Lower leg skin (tissue), 4 donors: ENCODE measurements around the gene FKBP5. TPM values are rescaled to one million over a fixed set of nuclear protein-coding genes. Genes with fewer than 3 reads are reported as not detected.

Experiments
- DNase-seq, 2 donors: peaks; one replicate each; pipeline ENCODE4 v3.0.0-alpha.2; 2019; ENCODE audit warnings: low spot score in 2 of 2
- H3K4me3 ChIP-seq: fragments of 200-600 bp; sonication (generic); 2 replicates; pipeline ENCODE4 v1.5.1; 2017; ENCODE audit warnings: mild to moderate bottlenecking, low read depth; ENCODE audit not compliant: poor library complexity, severe bottlenecking
- POLR2A ChIP-seq, 2 donors: fragments of 450-650 bp; IDR thresholded peaks; one replicate each; pipeline ENCODE4 v1.6.1; 2016 to 2017; ENCODE audit warnings: antibody characterized with exemption in 2 of 2, mild to moderate bottlenecking in 1 of 2, moderate library complexity in 1 of 2
- WGBS, 2 donors: methylation state at CpG; one replicate each; pipeline ENCODE4 v1.1.5; 2018; 5-methylcytosine and 5-hydroxymethylcytosine counted together
- intact Hi-C: fragments of 100-400 bp; cut with DNase I; formaldehyde crosslinking; loops from one replicate; pipeline ENCODE4 v1.15.0; 2023; ENCODE audit warnings: low total_unique reads
- total RNA-seq, 4 donors: library from RNA; depleted of rRNA; stranded (reverse); fragments of >200 nt; gene quantifications; one replicate each; pipeline ENCODE4 v1.1.0, GENCODE V29; 2016
- TF ChIP-seq, protein P1 (sequence below), 3 donors: fragments of 450-650 bp; IDR thresholded peaks; one replicate each; pipeline ENCODE4 v1.5.1; 2016; ENCODE audit warnings: antibody characterized with exemption in 3 of 3, mild to moderate bottlenecking in 3 of 3, moderate library complexity in 2 of 3

Gene FKBP5
- total RNA-seq, 4 donors from 2014 or later: 166 to 278 (median 238) TPM

GRCh38 chr6:35585658-35586057 is 103.1 kb downstream of the FKBP5 start:
- TF ChIP-seq POLR2A (IDR thresholded peaks at IDR 0.05): no peak
- TF ChIP-seq, protein P1, sequence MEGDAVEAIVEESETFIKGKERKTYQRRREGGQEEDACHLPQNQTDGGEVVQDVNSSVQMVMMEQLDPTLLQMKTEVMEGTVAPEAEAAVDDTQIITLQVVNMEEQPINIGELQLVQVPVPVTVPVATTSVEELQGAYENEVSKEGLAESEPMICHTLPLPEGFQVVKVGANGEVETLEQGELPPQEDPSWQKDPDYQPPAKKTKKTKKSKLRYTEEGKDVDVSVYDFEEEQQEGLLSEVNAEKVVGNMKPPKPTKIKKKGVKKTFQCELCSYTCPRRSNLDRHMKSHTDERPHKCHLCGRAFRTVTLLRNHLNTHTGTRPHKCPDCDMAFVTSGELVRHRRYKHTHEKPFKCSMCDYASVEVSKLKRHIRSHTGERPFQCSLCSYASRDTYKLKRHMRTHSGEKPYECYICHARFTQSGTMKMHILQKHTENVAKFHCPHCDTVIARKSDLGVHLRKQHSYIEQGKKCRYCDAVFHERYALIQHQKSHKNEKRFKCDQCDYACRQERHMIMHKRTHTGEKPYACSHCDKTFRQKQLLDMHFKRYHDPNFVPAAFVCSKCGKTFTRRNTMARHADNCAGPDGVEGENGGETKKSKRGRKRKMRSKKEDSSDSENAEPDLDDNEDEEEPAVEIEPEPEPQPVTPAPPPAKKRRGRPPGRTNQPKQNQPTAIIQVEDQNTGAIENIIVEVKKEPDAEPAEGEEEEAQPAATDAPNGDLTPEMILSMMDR (IDR thresholded peaks at IDR 0.05): no peak
- intact Hi-C loops: no loop called here
- no peak for DNase-seq
- no peak overlapping the region for H3K4me3 ChIP-seq

- DNase-seq: peak in 1 of 2 donors; percentile 61
- intact Hi-C loops: loop anchor here (5.0 kb wide), 1 partner anchor 153 kb away; the partner anchor contains the start of gene ARMC12
- no peak overlapping the region for H3K4me3 ChIP-seq
- 17 to 19% methylated on average over 6 of the region's 6 CpGs for WGBS, 2 donors
- no peak for TF ChIP-seq POLR2A (IDR thresholded peaks at IDR 0.05)
- TF ChIP-seq, protein P1 (IDR thresholded peaks at IDR 0.05): peak in 1 of 3 donors; percentile 54
These were observed 104.6 kb downstream of the FKBP5 start for GRCh38 chr6:35583893-35584688.

DNA sequence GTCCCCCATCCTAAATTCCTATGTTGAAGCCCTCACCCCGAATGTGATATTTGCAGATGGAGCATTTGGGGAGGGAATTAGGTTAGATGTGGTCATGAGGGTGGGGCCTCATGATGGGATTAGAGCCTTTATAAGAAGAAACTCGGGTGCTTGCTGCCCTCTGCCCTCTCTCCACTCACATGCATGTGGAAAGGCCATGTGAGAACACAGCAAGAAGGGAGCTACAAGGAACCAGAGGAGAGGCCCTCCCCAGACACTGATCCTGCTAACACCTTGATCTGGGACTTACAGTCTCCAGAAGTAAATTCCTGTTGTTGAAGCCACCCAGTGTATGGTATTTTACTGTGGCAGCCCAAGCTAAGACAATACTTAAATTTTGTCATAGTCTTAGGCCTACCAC is 106.4 kb downstream of the FKBP5 start:
- H3K4me3 ChIP-seq: no peak overlapping the region
- WGBS, 2 donors: 64 to 67% methylated on average over 2 of the region's 2 CpGs
- TF ChIP-seq, protein P1 (IDR thresholded peaks at IDR 0.05): no peak
- TF ChIP-seq POLR2A (IDR thresholded peaks at IDR 0.05): no peak
- intact Hi-C loops: loop anchor here (5.0 kb wide), 1 partner anchor 155 kb away; the partner anchor contains the start of gene ARMC12
- no peak for DNase-seq

GRCh38 chr6:35581633-35582032 is 107.1 kb downstream of the FKBP5 start:
- intact Hi-C loops: loop anchor here (5.0 kb wide), 1 partner anchor 156 kb away; the partner anchor contains the start of gene ARMC12
- H3K4me3 ChIP-seq: no peak overlapping the region
- 80 to 88% methylated on average over 6 of the region's 6 CpGs for WGBS, 2 donors
- no peak for DNase-seq
- no peak for TF ChIP-seq POLR2A (IDR thresholded peaks at IDR 0.05)
- TF ChIP-seq, protein P1 (IDR thresholded peaks at IDR 0.05): no peak

GRCh38 chr6:35580836-35581235 is 107.9 kb downstream of the FKBP5 start:
- intact Hi-C loops: loop anchor here (5.0 kb wide), 1 partner anchor 156 kb away; the partner anchor contains the start of gene ARMC12
- no peak for DNase-seq
- no peak for TF ChIP-seq POLR2A (IDR thresholded peaks at IDR 0.05)
- TF ChIP-seq, protein P1 (IDR thresholded peaks at IDR 0.05): no peak
- H3K4me3 ChIP-seq: no peak overlapping the region
